ENCODE data around the gene ANK3.
A peak's percentile ranks its signal among the peaks of the same experiment; 100 is the strongest.

ANK3 gene

GRCh38 chr10:60029475-60029874 is 360.2 kb downstream of the ANK3 start:
- no peak for DNase-seq (ENCODE audit: low spot score)

- no peak for DNase-seq (ENCODE audit: low spot score)
Measured at GRCh38 chr10:60028081-60028480, 361.6 kb downstream of the ANK3 start.

GRCh38 chr10:60025279-60025678 is 364.4 kb downstream of the ANK3 start:
- DNase-seq (ENCODE audit: low spot score), result no peak

GRCh38 chr10:60024506-60024905 is 365.2 kb downstream of the ANK3 start:
- DNase-seq (ENCODE audit: low spot score), result no peak

GRCh38 chr10:60023155-60023877 is 366.4 kb downstream of the ANK3 start:
- DNase-seq (ENCODE audit: low spot score), result no peak

- no peak for DNase-seq (ENCODE audit: low spot score)
Measured at GRCh38 chr10:60021361-60021760, 368.3 kb downstream of the ANK3 start.

- DNase-seq (ENCODE audit: low spot score), result no peak
Measured at GRCh38 chr10:60016794-60017193, 372.9 kb downstream of the ANK3 start.

GRCh38 chr10:60009710-60010383 is 379.8 kb downstream of the ANK3 start:
- no peak for DNase-seq (ENCODE audit: low spot score)

- DNase-seq (ENCODE audit: low spot score), result no peak
Measured at GRCh38 chr10:60009276-60009675, 380.4 kb downstream of the ANK3 start.

- DNase-seq (ENCODE audit: low spot score), result no peak
Measured at GRCh38 chr10:60008816-60009215, 380.9 kb downstream of the ANK3 start.

GRCh38 chr10:60006062-60006461 is 383.6 kb downstream of the ANK3 start:
- no peak for DNase-seq (ENCODE audit: low spot score)

- no peak for DNase-seq (ENCODE audit: low spot score)
Measured at GRCh38 chr10:60003651-60004523, 385.8 kb downstream of the ANK3 start.

GRCh38 chr10:60000747-60001146 is 388.9 kb downstream of the ANK3 start:
- no peak for DNase-seq (ENCODE audit: low spot score)

GRCh38 chr10:59997827-59998525 is 391.7 kb downstream of the ANK3 start:
- DNase-seq (ENCODE audit: low spot score), result no peak

GRCh38 chr10:59995862-59996261 is 393.8 kb downstream of the ANK3 start:
- no peak for DNase-seq (ENCODE audit: low spot score)

GRCh38 chr10:59993931-59994330 is 395.7 kb downstream of the ANK3 start:
- DNase-seq (ENCODE audit: low spot score), result no peak

- DNase-seq (ENCODE audit: low spot score), result peak; percentile 21
Measured at GRCh38 chr10:59991661-59992060, 398.0 kb downstream of the ANK3 start.

GRCh38 chr10:59991117-59991516 is 398.6 kb downstream of the ANK3 start:
- DNase-seq (ENCODE audit: low spot score), result no peak

- DNase-seq (ENCODE audit: low spot score), result no peak
Measured at GRCh38 chr10:59985639-59986038, 404.0 kb downstream of the ANK3 start.

- no peak for DNase-seq (ENCODE audit: low spot score)
Measured at GRCh38 chr10:59984415-59984814, 405.3 kb downstream of the ANK3 start.

- no peak for DNase-seq (ENCODE audit: low spot score)
Measured at GRCh38 chr10:59980356-59980755, 409.3 kb downstream of the ANK3 start.

GRCh38 chr10:59977486-59977885 is 412.2 kb downstream of the ANK3 start:
- DNase-seq (ENCODE audit: low spot score), result no peak

All from CD4-positive, alpha-beta T cell treated with Interleukin-2 at 100 ng/mL for 4 hours (primary cell).